GM23338 (cell line): ENCODE results near the gene LRRC18. TPM values are rescaled to one million over a fixed set of nuclear protein-coding genes. Genes with fewer than 3 reads are reported as not detected.

ENCODE experiments used
- ATAC-seq: fragments of 200-7000 bp; cut with Tn5 transposase; 3 replicates; pipeline ENCODE4 v1.9.1; 2020
- DNase-seq: peaks from one replicate; pipeline ENCODE4 v3.0.0-alpha.2; 2015; ENCODE audit warnings: low spot score
- H2AFZ ChIP-seq: fragments of 200-600 bp; sonication (generic); 2 replicates; pipeline ENCODE4 v1.8.0; 2016; ENCODE audit warnings: antibody characterized with exemption, mild to moderate bottlenecking, moderate library complexity
- H3F3A ChIP-seq: fragments of 200-600 bp; sonication (generic); replicated peaks from 2 replicates; pipeline ENCODE4 v1.8.0; 2017; ENCODE audit warnings: antibody characterized with exemption, mixed run types, low read depth
- H3K27ac ChIP-seq: fragments of 200-600 bp; sonication (generic); 2 replicates; pipeline ENCODE4 v1.6.1; 2016; ENCODE audit warnings: low read depth
- H3K27me3 ChIP-seq: fragments of 200-600 bp; sonication (generic); 2 replicates; pipeline ENCODE4 v1.8.0; 2016; ENCODE audit warnings: mild to moderate bottlenecking, mixed run types, moderate library complexity; ENCODE audit not compliant: insufficient read depth
- H3K36me3 ChIP-seq: fragments of 200-600 bp; sonication (generic); 2 replicates; pipeline ENCODE4 v1.8.0; 2016; ENCODE audit warnings: mild to moderate bottlenecking; ENCODE audit not compliant: insufficient read depth
- H3K4me1 ChIP-seq: fragments of 200-600 bp; sonication (generic); 2 replicates; pipeline ENCODE4 v1.8.0; 2016; ENCODE audit warnings: mild to moderate bottlenecking, moderate library complexity; ENCODE audit not compliant: insufficient read depth
- H3K4me2 ChIP-seq: fragments of 200-600 bp; sonication (generic); 2 replicates; pipeline ENCODE4 v1.7.1; 2017; ENCODE audit warnings: mixed run types
- H3K4me3 ChIP-seq: fragments of 200-600 bp; sonication (generic); 2 replicates; pipeline ENCODE4 v1.6.1; 2016; ENCODE audit warnings: mixed run types
- H3K79me2 ChIP-seq: fragments of 200-600 bp; sonication (generic); replicated peaks from 2 replicates; pipeline ENCODE4 v1.8.0; 2017; ENCODE audit warnings: mild to moderate bottlenecking; ENCODE audit not compliant: insufficient read depth
- H3K9me2 ChIP-seq: fragments of 200-600 bp; sonication (generic); 2 replicates; pipeline ENCODE4 v1.8.0; 2017; ENCODE audit not compliant: insufficient read depth
- H4K20me1 ChIP-seq: fragments of 200-600 bp; sonication (generic); replicated peaks from 2 replicates; pipeline ENCODE4 v1.8.0; 2017; ENCODE audit warnings: mild to moderate bottlenecking; ENCODE audit not compliant: insufficient read depth
- H3K27ac Mint-ChIP-seq: 2 replicates; pipeline ENCODE4 v1.8.0; 2020; ENCODE audit warnings: inconsistent platforms, mild to moderate bottlenecking, moderate library complexity, mixed read lengths
- H3K27me3 Mint-ChIP-seq: 3 replicates; pipeline ENCODE4 v1.8.0; 2022; ENCODE audit warnings: low read depth, mild to moderate bottlenecking, moderate library complexity, mixed read lengths, inconsistent platforms; ENCODE audit not compliant: insufficient read depth, poor library complexity
- H3K36me3 Mint-ChIP-seq: 3 replicates; pipeline ENCODE4 v1.8.0; 2021; ENCODE audit warnings: low read depth, mild to moderate bottlenecking, inconsistent platforms, moderate library complexity, mixed read lengths
- H3K4me1 Mint-ChIP-seq: 3 replicates; pipeline ENCODE4 v1.8.0; 2020; ENCODE audit warnings: mild to moderate bottlenecking, inconsistent platforms, mixed read lengths
- H3K4me3 Mint-ChIP-seq: 3 replicates; pipeline ENCODE4 v1.8.0; 2021; ENCODE audit warnings: moderate library complexity, mild to moderate bottlenecking, inconsistent platforms, mixed read lengths
- H3K9me3 Mint-ChIP-seq: 3 replicates; pipeline ENCODE4 v1.8.0; 2020; ENCODE audit warnings: moderate library complexity, mild to moderate bottlenecking, inconsistent platforms, mixed read lengths
- ETS1 ChIP-seq: IDR thresholded peaks from 2 replicates; pipeline ENCODE4 v1.6.1; 2016; ENCODE audit warnings: antibody characterized with exemption
- EZH2 ChIP-seq: fragments of 200-600 bp; sonication (generic); IDR thresholded peaks from one replicate; pipeline ENCODE4 v1.8.0; 2017; ENCODE audit warnings: antibody characterized with exemption, mild to moderate bottlenecking, low read depth; ENCODE audit not compliant: unreplicated experiment
- EZH2phosphoT487 ChIP-seq: fragments of 200-600 bp; sonication (generic); IDR thresholded peaks from one replicate; pipeline ENCODE4 v1.8.1; 2018; ENCODE audit warnings: antibody characterized with exemption; ENCODE audit not compliant: unreplicated experiment
- JUNB ChIP-seq: IDR thresholded peaks from one replicate; pipeline ENCODE4 v1.6.1; 2016; ENCODE audit warnings: antibody characterized with exemption; ENCODE audit not compliant: unreplicated experiment
- NANOG ChIP-seq: IDR thresholded peaks from 2 replicates; pipeline ENCODE4 v1.6.1; 2016; ENCODE audit warnings: antibody characterized with exemption, borderline replicate concordance
- POLR2AphosphoS5 ChIP-seq: IDR thresholded peaks from 2 replicates; pipeline ENCODE4 v1.6.1; 2016; ENCODE audit warnings: antibody characterized with exemption, low read depth
- STAT1 ChIP-seq: IDR thresholded peaks from one replicate; pipeline ENCODE4 v1.6.1; 2016; ENCODE audit warnings: antibody characterized with exemption; ENCODE audit not compliant: unreplicated experiment
- ZNF114 ChIP-seq: fragments of 250-450 bp; sonication (Bioruptor Pico); IDR thresholded peaks from 2 replicates; pipeline ENCODE4 v1.5.0; 2020; ENCODE audit warnings: mild to moderate bottlenecking, moderate library complexity
- ZNF331 ChIP-seq: fragments of 250-450 bp; sonication (Bioruptor Pico); IDR thresholded peaks from 2 replicates; pipeline ENCODE4 v1.5.0; 2020; ENCODE audit warnings: low read depth, mild to moderate bottlenecking, moderate library complexity
- ZNF462 ChIP-seq: fragments of 250-450 bp; sonication (Bioruptor Pico); IDR thresholded peaks from 2 replicates; pipeline ENCODE4 v1.5.0; 2020; ENCODE audit warnings: mild to moderate bottlenecking, moderate library complexity
- polyA plus RNA-seq: library from polyadenylated mRNA; unstranded; fragments of >200 nt; fragmentation: Nextera tagmentation; extraction: Ambion mirVana; gene quantifications from 2 replicates; pipeline ENCODE4 v1.2.1, GENCODE V29; 2016
- total RNA-seq: library from RNA; depleted of rRNA; stranded (reverse); fragments of >200 nt; shearing (Covaris generic); gene quantifications from 2 replicates; pipeline ENCODE4 v1.2.3, GENCODE V29; 2014
- TF ChIP-seq, protein P1 (sequence below): IDR thresholded peaks from one replicate; pipeline ENCODE4 v1.6.1; 2018; ENCODE audit warnings: antibody characterized with exemption; ENCODE audit not compliant: unreplicated experiment
- TF ChIP-seq, protein P2 (sequence below), 2 experiments: fragments of 200-600 bp in 1 of 2; sonication (generic) in 1 of 2; conservative IDR thresholded peaks; 2 replicates each; pipeline versions ENCODE4 v1.5.1 to v1.6.1; 2016 to 2017; ENCODE audit warnings: antibody characterized with exemption in 2 of 2, low read depth in 2 of 2, mild to moderate bottlenecking in 2 of 2, moderate library complexity in 1 of 2

Gene LRRC18
- total and polyA plus RNA-seq, 2 experiments from 2014 or later: not detected

GRCh38 chr10:48940372-48940771 lies 732 bp upstream of the LRRC18 start:
- H3K9me2 ChIP-seq: no peaks in the 10 kb centered on the region
- TF ChIP-seq, protein P1, sequence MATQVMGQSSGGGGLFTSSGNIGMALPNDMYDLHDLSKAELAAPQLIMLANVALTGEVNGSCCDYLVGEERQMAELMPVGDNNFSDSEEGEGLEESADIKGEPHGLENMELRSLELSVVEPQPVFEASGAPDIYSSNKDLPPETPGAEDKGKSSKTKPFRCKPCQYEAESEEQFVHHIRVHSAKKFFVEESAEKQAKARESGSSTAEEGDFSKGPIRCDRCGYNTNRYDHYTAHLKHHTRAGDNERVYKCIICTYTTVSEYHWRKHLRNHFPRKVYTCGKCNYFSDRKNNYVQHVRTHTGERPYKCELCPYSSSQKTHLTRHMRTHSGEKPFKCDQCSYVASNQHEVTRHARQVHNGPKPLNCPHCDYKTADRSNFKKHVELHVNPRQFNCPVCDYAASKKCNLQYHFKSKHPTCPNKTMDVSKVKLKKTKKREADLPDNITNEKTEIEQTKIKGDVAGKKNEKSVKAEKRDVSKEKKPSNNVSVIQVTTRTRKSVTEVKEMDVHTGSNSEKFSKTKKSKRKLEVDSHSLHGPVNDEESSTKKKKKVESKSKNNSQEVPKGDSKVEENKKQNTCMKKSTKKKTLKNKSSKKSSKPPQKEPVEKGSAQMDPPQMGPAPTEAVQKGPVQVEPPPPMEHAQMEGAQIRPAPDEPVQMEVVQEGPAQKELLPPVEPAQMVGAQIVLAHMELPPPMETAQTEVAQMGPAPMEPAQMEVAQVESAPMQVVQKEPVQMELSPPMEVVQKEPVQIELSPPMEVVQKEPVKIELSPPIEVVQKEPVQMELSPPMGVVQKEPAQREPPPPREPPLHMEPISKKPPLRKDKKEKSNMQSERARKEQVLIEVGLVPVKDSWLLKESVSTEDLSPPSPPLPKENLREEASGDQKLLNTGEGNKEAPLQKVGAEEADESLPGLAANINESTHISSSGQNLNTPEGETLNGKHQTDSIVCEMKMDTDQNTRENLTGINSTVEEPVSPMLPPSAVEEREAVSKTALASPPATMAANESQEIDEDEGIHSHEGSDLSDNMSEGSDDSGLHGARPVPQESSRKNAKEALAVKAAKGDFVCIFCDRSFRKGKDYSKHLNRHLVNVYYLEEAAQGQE: no peak
- TF ChIP-seq POLR2AphosphoS5: no peak
- TF ChIP-seq NANOG: no peak
- no peak for TF ChIP-seq EZH2phosphoT487
- TF ChIP-seq ETS1: no peak
- TF ChIP-seq, protein P2, sequence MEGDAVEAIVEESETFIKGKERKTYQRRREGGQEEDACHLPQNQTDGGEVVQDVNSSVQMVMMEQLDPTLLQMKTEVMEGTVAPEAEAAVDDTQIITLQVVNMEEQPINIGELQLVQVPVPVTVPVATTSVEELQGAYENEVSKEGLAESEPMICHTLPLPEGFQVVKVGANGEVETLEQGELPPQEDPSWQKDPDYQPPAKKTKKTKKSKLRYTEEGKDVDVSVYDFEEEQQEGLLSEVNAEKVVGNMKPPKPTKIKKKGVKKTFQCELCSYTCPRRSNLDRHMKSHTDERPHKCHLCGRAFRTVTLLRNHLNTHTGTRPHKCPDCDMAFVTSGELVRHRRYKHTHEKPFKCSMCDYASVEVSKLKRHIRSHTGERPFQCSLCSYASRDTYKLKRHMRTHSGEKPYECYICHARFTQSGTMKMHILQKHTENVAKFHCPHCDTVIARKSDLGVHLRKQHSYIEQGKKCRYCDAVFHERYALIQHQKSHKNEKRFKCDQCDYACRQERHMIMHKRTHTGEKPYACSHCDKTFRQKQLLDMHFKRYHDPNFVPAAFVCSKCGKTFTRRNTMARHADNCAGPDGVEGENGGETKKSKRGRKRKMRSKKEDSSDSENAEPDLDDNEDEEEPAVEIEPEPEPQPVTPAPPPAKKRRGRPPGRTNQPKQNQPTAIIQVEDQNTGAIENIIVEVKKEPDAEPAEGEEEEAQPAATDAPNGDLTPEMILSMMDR (conservative IDR thresholded peaks at IDR 0.05; ENCODE audit: low read depth in 2 of 2): no peak
- no peak for TF ChIP-seq JUNB
- no peak for TF ChIP-seq ZNF462
- no peak for TF ChIP-seq ZNF114 (CRISPR knock-in tag)
- no peak for TF ChIP-seq ZNF331 (CRISPR knock-in tag)
- no peak for TF ChIP-seq EZH2
- TF ChIP-seq STAT1: no peak
- H3K4me1 ChIP-seq: no peaks in the 10 kb centered on the region
- H3K36me3 Mint-ChIP-seq: no peaks in the 10 kb centered on the region
- H3K27ac Mint-ChIP-seq: no peak overlapping the region
- peaks cover 3% of the 10 kb centered on the region; the same call in 2 of the 3 replicates for H3K4me1 Mint-ChIP-seq
- no peak overlapping the region for H3K4me3 ChIP-seq
- no peak overlapping the region for H3K27ac ChIP-seq
- no peak overlapping the region for H3K4me2 ChIP-seq
- H3K4me3 Mint-ChIP-seq: no peak overlapping the region
- H3K27me3 ChIP-seq: no peaks in the 10 kb centered on the region
- no peaks in the 10 kb centered on the region for H4K20me1 ChIP-seq
- peaks cover 5% of the 10 kb centered on the region for H3K27me3 Mint-ChIP-seq
- no peaks in the 10 kb centered on the region for H3K36me3 ChIP-seq
- no peak for DNase-seq
- H3K9me3 Mint-ChIP-seq: no peaks in the 10 kb centered on the region; the same call in 2 of the 3 replicates
- H3K79me2 ChIP-seq: no peaks in the 10 kb centered on the region
- no peak overlapping the region for H2AFZ ChIP-seq
- no peaks in the 10 kb centered on the region for H3F3A ChIP-seq
- ATAC-seq: no peak
